Lower leg skin (tissue), 3 donors: ENCODE data around the gene ADGRG3.

Experiments
- CTCF ChIP-seq, 3 donors: fragments of 450-650 bp; IDR thresholded peaks; one replicate each; pipeline ENCODE4 v1.5.1; 2016; ENCODE audit warnings: antibody characterized with exemption in 3 of 3, mild to moderate bottlenecking in 3 of 3, moderate library complexity in 2 of 3
- POLR2A ChIP-seq, 2 donors: fragments of 450-650 bp; IDR thresholded peaks; one replicate each; pipeline ENCODE4 v1.6.1; 2016 to 2017; ENCODE audit warnings: antibody characterized with exemption in 2 of 2, mild to moderate bottlenecking in 1 of 2, moderate library complexity in 1 of 2

- no peak for TF ChIP-seq CTCF (IDR thresholded peaks at IDR 0.05)
- TF ChIP-seq POLR2A (IDR thresholded peaks at IDR 0.05), result no peak
Observed at GRCh38 chr16:57689762-57690558, 21.9 kb downstream of the ADGRG3 start.
